AG04450 (cell line): ENCODE data around the gene TPTE. TPM values are rescaled to one million over a fixed set of nuclear protein-coding genes. Genes with fewer than 3 reads are reported as not detected.
"Not testable (repeated sequence)": the region's sequence is repeated elsewhere in the genome, so short reads cannot be mapped to it uniquely, and the experiment has no call there.

ENCODE experiments used
- CTCF ChIA-PET: fragments of 300-600, 350-600 bp; formaldehyde crosslinking; extraction: SDS; loops from one replicate; lab custom pipeline; 2022; ENCODE audit warnings: antibody characterized with exemption, inconsistent platforms; lab: Charles Lee
- POLR2A ChIA-PET: fragments of 350-600 bp; formaldehyde crosslinking; extraction: SDS; loops from one replicate; lab custom pipeline; 2021; ENCODE audit warnings: antibody characterized with exemption, inconsistent platforms; lab: Yijun Ruan, JAX
- DNase-seq: peaks from one replicate; pipeline ENCODE4 v3.0.0-alpha.2; 2011; ENCODE audit warnings: low read depth, low spot score
- H3K27ac ChIP-seq: one replicate; pipeline ENCODE4 v1.5.1; 2012; ENCODE audit warnings: low read depth, low read length, control low read depth
- H3K27me3 ChIP-seq: one replicate; pipeline ENCODE4 v1.6.0; 2012; ENCODE audit warnings: low read length; ENCODE audit not compliant: control insufficient read depth, insufficient read depth
- H3K4me3 ChIP-seq: 2 replicates; pipeline ENCODE4 v1.5.1; 2011; ENCODE audit warnings: mild to moderate bottlenecking, low read depth, low read length, control low read depth
- H3K9me3 ChIP-seq: 2 replicates; pipeline ENCODE4 v1.5.1; 2012; ENCODE audit warnings: low read length; ENCODE audit not compliant: control insufficient read depth, insufficient read depth
- polyA minus RNA-seq: library from RNA; depleted of rRNA, polyadenylated mRNA; stranded (reverse); fragments of >200 nt; gene quantifications from 2 replicates; pipeline ENCODE4 v1.2.3, GENCODE V29; 2011; rRNA and poly(A)+ RNA removed
- polyA plus RNA-seq: library from polyadenylated mRNA; depleted of rRNA; stranded (reverse); fragments of >200 nt; gene quantifications from 2 replicates; pipeline ENCODE4 v1.2.3, GENCODE V29; 2011; rRNA removed
- TF ChIP-seq, protein P1 (sequence below): IDR thresholded peaks from 2 replicates; pipeline ENCODE4 v1.5.1; 2011; ENCODE audit warnings: low read depth, low read length, control low read depth, inconsistent platforms

Gene TPTE
- polyA plus RNA-seq (not detected in 2 replicates), polyA minus RNA-seq (not detected in 2 replicates)

DNA sequence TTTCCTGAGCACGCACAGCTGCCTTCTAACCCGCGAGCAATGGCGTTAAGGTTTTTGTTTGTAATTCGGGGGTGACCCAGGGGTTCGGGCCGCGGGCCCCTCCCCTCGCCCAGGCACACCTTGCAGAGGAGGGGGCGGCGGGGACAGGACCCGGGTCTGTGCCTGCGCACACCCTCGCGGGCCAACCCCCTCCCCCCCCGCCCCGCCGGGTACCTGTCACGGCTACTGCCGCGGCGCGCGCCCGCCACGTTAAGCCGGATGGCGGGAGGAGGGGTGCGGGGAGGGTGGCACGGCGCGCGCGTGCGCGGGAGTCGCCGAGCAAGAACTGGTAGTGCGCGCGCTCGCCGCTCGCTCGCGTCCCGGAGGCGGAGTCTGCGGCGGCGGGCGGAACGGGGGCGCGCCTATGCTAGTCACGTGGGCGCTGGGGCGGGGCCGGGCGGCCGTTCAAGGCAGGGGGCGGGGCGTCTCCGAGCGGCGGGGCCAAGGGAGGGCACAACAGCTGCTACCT, at the start of gene TPTE:
Gene TPTE (plus strand): TSS at position 493 of the 508 bp plus-strand sequence. CDS start 17,141 bp downstream, outside the sequence.
- TF ChIP-seq, protein P1, sequence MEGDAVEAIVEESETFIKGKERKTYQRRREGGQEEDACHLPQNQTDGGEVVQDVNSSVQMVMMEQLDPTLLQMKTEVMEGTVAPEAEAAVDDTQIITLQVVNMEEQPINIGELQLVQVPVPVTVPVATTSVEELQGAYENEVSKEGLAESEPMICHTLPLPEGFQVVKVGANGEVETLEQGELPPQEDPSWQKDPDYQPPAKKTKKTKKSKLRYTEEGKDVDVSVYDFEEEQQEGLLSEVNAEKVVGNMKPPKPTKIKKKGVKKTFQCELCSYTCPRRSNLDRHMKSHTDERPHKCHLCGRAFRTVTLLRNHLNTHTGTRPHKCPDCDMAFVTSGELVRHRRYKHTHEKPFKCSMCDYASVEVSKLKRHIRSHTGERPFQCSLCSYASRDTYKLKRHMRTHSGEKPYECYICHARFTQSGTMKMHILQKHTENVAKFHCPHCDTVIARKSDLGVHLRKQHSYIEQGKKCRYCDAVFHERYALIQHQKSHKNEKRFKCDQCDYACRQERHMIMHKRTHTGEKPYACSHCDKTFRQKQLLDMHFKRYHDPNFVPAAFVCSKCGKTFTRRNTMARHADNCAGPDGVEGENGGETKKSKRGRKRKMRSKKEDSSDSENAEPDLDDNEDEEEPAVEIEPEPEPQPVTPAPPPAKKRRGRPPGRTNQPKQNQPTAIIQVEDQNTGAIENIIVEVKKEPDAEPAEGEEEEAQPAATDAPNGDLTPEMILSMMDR = no peak
- ChIA-PET CTCF (no interaction called here), POLR2A (no interaction called here)
- no peak for DNase-seq
- Histone ChIP-seq H3K27me3 (no peaks in the 10 kb centered on the region), H3K27ac (no peak within 1 kb of the TSS), H3K4me3 (no peak within 1 kb of the TSS), H3K9me3 (peaks cover 48% of the 10 kb centered on the region)

DNA sequence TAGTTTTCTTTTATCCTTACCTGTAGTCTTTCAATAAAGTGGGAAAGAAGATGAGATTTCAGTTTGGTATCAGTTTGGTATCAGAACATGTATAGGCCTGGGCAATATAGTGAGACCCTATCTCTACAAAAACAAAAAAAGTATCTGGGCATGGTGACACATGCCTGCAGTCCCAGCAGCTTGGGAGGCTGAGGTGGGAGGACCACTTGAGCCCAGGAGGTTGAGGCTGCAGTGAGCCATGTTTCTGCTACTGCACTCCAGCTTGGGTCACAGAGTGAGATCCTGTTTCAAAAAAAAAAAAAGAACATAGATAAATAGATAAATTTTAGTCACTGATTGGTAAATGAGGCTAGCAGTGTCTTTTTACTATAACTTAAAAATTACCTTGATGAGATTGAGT, 49.4 kb upstream of the TPTE start:
- H3K27me3 ChIP-seq, DNase-seq, H3K9me3 ChIP-seq, H3K4me3 ChIP-seq, CTCF ChIA-PET, H3K27ac ChIP-seq, POLR2A ChIA-PET: not testable (repeated sequence)

DNA sequence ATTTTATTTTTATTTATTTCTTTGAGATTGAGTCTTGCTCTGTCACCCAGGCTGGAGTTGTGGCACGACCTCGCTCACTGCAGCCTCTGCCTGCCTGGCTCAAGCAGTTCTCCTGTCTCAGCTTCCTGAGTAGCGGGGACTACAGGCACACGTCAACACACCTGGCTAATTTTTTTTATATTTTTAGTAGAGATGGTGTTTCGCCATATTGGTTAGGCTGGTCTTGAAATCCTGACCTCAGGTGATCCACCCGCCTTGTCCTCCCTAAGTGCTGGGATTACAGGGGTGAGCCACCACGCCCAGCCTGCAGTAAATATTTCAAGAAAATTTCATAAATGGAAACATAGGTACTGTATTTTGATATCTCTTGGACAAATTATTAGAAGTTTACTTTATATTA, 43.6 kb upstream of the TPTE start:
- CTCF ChIA-PET, DNase-seq, POLR2A ChIA-PET, H3K4me3 ChIP-seq, H3K9me3 ChIP-seq, H3K27me3 ChIP-seq: not testable (repeated sequence)
- peak overlapping the region; percentile 21 for H3K27ac ChIP-seq

DNA sequence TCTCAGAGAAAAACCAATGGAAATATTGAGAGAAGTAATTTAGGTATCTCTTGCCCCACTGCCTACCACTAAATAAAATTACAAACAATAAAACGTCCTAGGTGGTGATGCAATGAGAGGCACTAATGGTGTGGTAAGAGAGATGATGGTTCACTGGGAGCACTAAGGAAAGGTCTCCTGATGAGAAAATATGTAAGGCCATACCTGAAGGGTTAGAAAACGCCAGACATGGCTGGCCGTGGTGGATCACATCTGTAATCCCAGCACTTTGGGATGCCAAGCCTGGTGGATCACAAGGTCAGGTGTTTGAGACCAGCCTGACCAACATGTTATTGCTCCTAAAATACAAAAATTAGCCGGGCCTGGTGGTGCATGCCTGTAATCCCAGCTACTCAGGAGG, 41.5 kb upstream of the TPTE start:
- DNase-seq, CTCF ChIA-PET, H3K27ac ChIP-seq, H3K27me3 ChIP-seq, POLR2A ChIA-PET, H3K4me3 ChIP-seq, H3K9me3 ChIP-seq: not testable (repeated sequence)

DNA sequence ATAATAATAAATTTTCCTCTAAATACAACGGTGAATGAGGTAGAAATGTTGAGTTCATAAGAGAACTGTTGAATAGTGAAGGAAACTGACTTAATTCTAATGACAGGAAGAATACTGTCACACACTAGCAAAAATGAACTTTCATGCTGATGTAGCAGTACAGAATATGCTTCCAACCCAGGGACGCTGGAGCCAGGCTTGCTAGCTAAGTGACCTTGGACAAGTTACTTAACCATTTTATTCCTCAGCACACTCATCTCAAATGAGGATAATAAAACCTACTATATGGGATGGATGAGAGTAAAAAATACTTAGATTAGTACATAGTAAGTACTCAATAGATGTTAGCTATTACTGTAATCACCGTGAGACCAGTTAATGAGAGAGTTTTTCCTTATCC, 36.5 kb upstream of the TPTE start:
- H3K9me3 ChIP-seq, H3K27me3 ChIP-seq, CTCF ChIA-PET, H3K27ac ChIP-seq, DNase-seq, POLR2A ChIA-PET, H3K4me3 ChIP-seq: not testable (repeated sequence)

DNA sequence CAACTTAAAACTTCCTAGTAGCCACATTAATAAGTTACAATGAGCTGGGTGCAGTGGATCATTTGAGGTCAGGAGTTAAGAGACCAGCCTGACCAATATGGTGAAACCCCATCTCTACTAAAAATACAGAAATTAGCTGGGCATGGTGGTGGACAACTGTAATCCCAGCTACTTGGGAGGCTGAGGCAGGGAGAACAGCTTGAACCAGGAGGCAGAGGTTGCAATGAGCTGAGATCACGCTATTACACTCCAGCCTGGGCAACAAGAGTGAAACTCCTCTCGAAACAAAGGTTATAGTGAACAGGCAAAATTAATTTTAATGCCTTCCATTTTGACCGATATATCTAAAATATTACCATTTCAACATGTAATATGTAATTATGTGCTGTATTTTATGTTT, 30.9 kb upstream of the TPTE start:
- CTCF ChIA-PET, POLR2A ChIA-PET, DNase-seq, H3K9me3 ChIP-seq, H3K27me3 ChIP-seq, H3K27ac ChIP-seq, H3K4me3 ChIP-seq: not testable (repeated sequence)

DNA sequence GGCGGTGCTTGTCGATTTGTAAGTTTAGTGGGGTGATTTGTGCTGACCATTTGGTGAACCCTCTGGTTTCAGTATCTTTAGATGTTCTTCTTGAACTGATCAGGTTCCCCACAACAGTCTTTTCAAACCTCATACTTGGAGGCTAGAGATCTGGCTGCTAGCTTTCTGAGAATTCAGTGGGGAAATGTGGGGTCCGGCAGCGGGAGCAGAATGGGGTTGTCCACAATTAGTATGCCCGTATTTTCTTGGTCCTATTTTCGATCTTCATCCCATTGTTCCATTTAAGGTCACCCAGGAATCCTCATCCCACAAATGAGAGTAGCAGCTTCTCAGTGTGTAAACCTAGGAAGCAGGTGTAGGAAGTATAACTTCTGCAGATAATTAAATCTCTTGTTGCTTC, 10.3 kb upstream of the TPTE start:
- H3K9me3 ChIP-seq = peaks cover 7% of the 10 kb centered on the region
- H3K27ac ChIP-seq = no peak overlapping the region
- H3K4me3 ChIP-seq = no peak overlapping the region
- DNase-seq = no peak
- POLR2A ChIA-PET = no interaction called here
- no peaks in the 10 kb centered on the region for H3K27me3 ChIP-seq
- CTCF ChIA-PET = no interaction called here
- TF ChIP-seq, protein P1 = no peak

DNA sequence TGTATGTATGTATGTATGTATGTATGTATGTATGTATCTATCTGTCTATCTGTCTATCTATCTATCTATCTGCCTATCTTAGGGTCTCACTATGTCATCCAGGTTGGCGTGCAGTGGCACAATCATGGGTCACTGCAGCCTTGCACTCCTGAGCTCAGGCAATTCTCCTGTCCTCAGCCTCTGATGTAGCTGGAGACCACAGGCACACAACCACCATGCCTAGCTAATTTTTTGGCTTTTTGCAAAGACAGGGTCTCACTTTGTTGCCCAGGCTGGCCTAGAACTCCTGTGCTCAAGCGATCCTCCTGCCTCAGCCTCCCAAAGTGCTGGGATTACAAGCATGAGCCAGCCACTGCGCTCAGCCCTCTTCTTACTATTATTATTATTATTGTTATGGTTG, 4.5 kb upstream of the TPTE start:
- DNase-seq, POLR2A ChIA-PET, H3K4me3 ChIP-seq, H3K27me3 ChIP-seq, H3K27ac ChIP-seq, CTCF ChIA-PET: not testable (repeated sequence)
- peaks cover 45% of the 10 kb centered on the region for H3K9me3 ChIP-seq

DNA sequence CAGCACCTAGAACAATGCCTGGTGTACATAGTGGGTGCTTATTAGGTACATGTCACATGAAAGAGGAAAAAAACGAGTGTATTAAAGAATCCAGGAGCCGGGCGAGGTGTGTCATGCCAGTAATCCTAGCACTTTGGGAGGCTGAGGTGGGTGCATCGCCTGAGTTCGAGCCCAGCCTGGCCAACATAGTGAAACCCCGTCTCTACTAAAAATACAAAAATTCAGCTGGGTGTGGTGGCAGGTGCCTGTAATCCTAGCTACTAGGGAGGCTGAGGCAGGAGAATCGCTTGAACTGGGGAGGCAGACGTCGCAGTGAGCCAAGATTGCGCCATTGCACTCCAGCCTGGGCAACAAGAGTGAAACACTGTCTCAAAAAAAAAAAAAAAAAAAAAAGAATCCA, 3.5 kb upstream of the TPTE start:
- H3K4me3 ChIP-seq, H3K27ac ChIP-seq, CTCF ChIA-PET, H3K27me3 ChIP-seq, DNase-seq, POLR2A ChIA-PET: not testable (repeated sequence)
- H3K9me3 ChIP-seq = peaks cover 44% of the 10 kb centered on the region

DNA sequence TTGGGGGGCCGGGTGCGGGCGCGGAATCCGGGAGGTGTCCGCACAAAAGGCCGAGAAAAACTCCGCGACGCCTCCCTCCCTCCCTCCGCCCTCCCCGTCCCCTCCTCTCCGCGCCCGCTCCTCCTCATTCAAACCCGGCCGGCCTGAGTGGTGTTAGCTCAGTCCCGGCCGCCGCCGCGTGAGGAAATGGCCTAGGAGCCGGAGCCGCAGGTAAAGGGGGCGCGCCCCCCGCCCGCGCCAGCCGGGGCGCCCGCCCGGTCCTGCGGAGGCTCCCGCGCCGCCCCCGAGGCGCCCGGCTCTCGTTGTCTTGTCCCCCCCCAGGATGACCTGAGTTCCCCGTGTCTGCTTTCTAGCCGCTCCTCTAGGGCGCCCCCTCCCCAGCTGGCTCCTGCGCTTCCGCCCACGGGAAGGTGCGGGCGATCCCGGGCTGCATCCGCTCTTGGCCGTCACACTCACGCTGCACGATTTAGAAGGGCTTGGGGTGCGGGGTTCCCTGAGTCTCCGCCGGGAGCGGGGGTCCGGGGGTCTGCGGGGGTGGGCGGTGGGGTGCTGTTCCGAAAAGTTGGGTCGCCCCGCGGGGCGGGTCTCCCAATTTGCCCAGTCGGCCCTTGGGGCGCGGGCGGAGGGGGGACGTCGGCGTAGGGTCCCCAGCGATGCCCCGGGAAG, 585 bp downstream of the TPTE start:
- H3K27me3 ChIP-seq, H3K4me3 ChIP-seq, POLR2A ChIA-PET, H3K27ac ChIP-seq, CTCF ChIA-PET, DNase-seq: not testable (repeated sequence)
- H3K9me3 ChIP-seq = peaks cover 46% of the 10 kb centered on the region
